Cardiac fibroblast (primary cell): ENCODE results near the gene CD59.

Experiments used
- DNase-seq, 2 donors: peaks; one replicate each; pipeline versions ENCODE4 v3.0.0 to v3.0.0-alpha.2; 2010; ENCODE audit warnings: low read depth in 2 of 2
- H3K4me3 ChIP-seq, 2 donors: replicated peaks in 1 of 2; 1 replicate in 1 of 2; 2 replicates in 1 of 2; pipeline ENCODE4 v1.5.1; 2011; ENCODE audit warnings: low read depth in 2 of 2, low read length in 2 of 2, mild to moderate bottlenecking in 2 of 2, moderate library complexity in 1 of 2
- CTCF ChIP-seq: IDR thresholded peaks from one replicate; pipeline ENCODE4 v1.5.1; 2011; ENCODE audit warnings: low read depth, mild to moderate bottlenecking, low read length, inconsistent platforms

CD59 gene

GRCh38 chr11:33736148-33736812 is at the start of gene CD59:
Gene CD59, minus strand, starts transcription at chr11:33736423. Its CDS starts 13,978 bp downstream, at chr11:33722445.
- peak; percentile 93 to 95 for DNase-seq
- no peak for TF ChIP-seq CTCF
- peak within 1 kb of the TSS; percentile 86 to 94 for H3K4me3 ChIP-seq

GRCh38 chr11:33785609-33786008 is 49.4 kb upstream of the CD59 start:
- no peak overlapping the region for H3K4me3 ChIP-seq
- TF ChIP-seq CTCF, result no peak
- no peak for DNase-seq

- TF ChIP-seq CTCF, result no peak
- DNase-seq, result peak; percentile 82 to 86
- no peak overlapping the region for H3K4me3 ChIP-seq
These were observed 43.8 kb upstream of the CD59 start for GRCh38 chr11:33779849-33780528.

- H3K4me3 ChIP-seq, result no peak overlapping the region
- peak; percentile 69 to 85 for DNase-seq
- TF ChIP-seq CTCF, result no peak
These were observed 42.5 kb upstream of the CD59 start for GRCh38 chr11:33778675-33779074.

- H3K4me3 ChIP-seq, result no peak overlapping the region
- no peak for TF ChIP-seq CTCF
- no peak for DNase-seq
These were observed 41.7 kb upstream of the CD59 start for GRCh38 chr11:33777906-33778305.

GRCh38 chr11:33775832-33776470 is 39.7 kb upstream of the CD59 start:
- peak in 1 of 2 donors; percentile 9 for DNase-seq
- H3K4me3 ChIP-seq, result no peak overlapping the region
- TF ChIP-seq CTCF, result no peak
